Right ventricle myocardium inferior (tissue), 1 donor: ENCODE results near the gene PRKN. TPM values are rescaled to one million over a fixed set of nuclear protein-coding genes. Genes with fewer than 3 reads are reported as not detected.
A peak's percentile ranks its signal among the peaks of the same experiment; 100 is the strongest.
"Not testable (repeated sequence)": the region's sequence is repeated elsewhere in the genome, so short reads cannot be mapped to it uniquely, and the experiment has no call there.

Source experiments
- ATAC-seq: fragments of 200-7000 bp; cut with Tn5 transposase; one replicate; pipeline ENCODE4 v1.9.1; 2020; ENCODE audit warnings: mild to moderate bottlenecking, moderate library complexity
- DNase-seq: peaks from one replicate; pipeline ENCODE4 v3.0.0; 2021; ENCODE audit errors: missing footprints
- intact Hi-C: fragments of 100-400 bp; cut with DNase I; formaldehyde crosslinking; loops from one replicate; pipeline ENCODE4 v1.11.0; 2022
- total RNA-seq: library from RNA; stranded (reverse); fragmentation: NEBNext Ultra II Directional; extraction: Animal tissue kit (Norgen Biotek cat#: 25700); gene quantifications from one replicate; pipeline ENCODE4 v1.2.1, GENCODE V29; 2021
- donor health status: DM: no; HTN: yes; CAD: no; lungs with severe emphysema.

PRKN gene
- total RNA-seq, 1 donor from 2014 or later, result 19.5 TPM

GRCh38 chr6:161822204-161822603 is 905.4 kb downstream of the PRKN start:
- ATAC-seq, DNase-seq, intact Hi-C loops: not testable (repeated sequence)

GRCh38 chr6:161817881-161818280 is 909.7 kb downstream of the PRKN start:
- no peak for DNase-seq
- ATAC-seq, result no peak
- intact Hi-C loops, result no loop called here

GRCh38 chr6:161815965-161816364 is 911.6 kb downstream of the PRKN start:
- DNase-seq (no peak), ATAC-seq (no peak)
- intact Hi-C loops, result no loop called here

- ATAC-seq (no peak), DNase-seq (no peak)
- intact Hi-C loops, result no loop called here
Measured at GRCh38 chr6:161813156-161813555, 914.4 kb downstream of the PRKN start.

- DNase-seq, result no peak
- intact Hi-C loops, result no loop called here
- no peak for ATAC-seq
Measured at GRCh38 chr6:161809971-161810370, 917.6 kb downstream of the PRKN start.

DNA sequence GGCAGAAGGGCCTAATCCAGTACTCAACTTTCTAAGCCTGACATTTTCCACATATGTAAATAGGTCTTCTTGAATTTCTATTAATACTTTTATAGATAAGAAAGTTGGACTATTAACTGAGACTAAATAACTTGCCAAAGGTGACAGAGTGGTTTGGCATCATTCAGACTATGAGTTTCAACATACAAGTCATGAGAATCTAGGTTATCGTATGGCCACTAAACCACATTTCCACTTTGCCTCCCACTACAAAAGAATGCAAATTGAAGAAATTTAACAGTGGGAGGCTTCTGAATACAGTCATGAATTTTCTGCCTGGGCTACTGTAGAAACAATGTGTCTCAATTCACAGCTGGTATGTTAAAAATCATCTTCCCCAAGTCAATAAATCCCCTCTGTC is 922.7 kb downstream of the PRKN start:
- peak; percentile 30 for ATAC-seq
- intact Hi-C loops, result no loop called here
- no peak for DNase-seq

DNA sequence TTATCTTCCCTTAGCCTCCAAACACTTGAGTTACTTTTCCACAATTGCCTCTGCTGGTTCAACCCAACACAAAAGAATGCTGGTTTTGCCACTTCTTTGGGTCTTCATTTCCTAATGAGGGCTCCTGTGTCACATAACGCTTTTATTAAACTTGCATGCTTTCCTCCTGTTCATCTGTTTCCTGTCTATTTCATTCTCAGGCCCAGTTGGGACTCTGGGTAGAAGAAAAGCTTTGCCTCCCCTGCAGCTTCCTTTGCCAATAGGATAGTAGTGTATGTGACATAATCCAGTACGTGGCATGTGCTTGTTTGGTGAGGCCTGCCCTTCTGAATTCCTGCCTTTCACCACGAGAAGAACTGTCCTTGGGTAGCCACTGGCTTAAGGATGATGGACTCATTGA is 924.4 kb downstream of the PRKN start:
- no peak for ATAC-seq
- intact Hi-C loops, result no loop called here

DNA sequence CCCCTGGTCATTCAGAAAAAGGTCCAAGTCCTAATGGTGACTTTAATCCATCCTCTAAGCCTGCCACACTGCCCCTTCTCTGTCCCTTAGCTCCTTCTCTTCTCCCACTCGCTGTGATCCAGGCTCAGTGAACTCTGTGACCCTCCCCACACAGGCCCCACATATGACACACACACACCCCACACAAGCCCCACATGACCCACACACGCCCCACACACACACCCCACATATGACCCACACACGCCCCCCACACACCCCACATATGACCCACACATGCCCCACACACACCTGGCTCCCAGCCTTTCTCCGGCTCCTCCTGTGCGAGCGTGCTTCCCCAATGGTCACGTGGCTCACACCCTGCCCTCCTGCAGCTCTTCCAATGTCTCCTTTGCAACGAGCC is 925.3 kb downstream of the PRKN start:
- intact Hi-C loops, result no loop called here
- no peak for DNase-seq
- no peak for ATAC-seq

More for the DNA sequence above, 924.4 kb downstream of the PRKN start:
- no peak for DNase-seq

GRCh38 chr6:161798844-161799394 is 928.6 kb downstream of the PRKN start:
- no peak for ATAC-seq
- no peak for DNase-seq
- intact Hi-C loops, result no loop called here

DNA sequence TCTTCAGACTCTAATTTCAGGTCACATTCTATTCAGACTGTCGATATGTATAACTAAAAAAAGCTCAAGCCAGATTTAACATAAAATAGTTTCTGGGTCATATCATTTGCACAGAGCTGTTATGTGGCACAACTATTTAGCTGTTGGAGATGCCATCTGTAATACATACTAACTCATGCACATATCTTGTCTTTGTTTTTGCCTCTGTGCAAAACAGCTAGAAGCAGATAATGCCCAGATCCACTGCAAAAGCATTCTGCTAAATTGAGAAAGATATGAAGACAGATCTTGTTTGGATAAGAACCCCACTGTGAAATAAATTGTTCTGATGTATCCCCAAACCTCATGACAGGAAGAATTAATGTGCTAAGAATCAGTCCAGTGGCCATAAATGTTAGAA is 930.9 kb downstream of the PRKN start:
- DNase-seq (no peak), ATAC-seq (no peak)
- intact Hi-C loops, result no loop called here

- intact Hi-C loops, result no loop called here
- ATAC-seq (no peak), DNase-seq (no peak)
Measured at GRCh38 chr6:161792851-161793493, 934.6 kb downstream of the PRKN start.

- DNase-seq (no peak), ATAC-seq (no peak)
- intact Hi-C loops, result no loop called here
Measured at GRCh38 chr6:161788531-161788930, 939.0 kb downstream of the PRKN start.

DNA sequence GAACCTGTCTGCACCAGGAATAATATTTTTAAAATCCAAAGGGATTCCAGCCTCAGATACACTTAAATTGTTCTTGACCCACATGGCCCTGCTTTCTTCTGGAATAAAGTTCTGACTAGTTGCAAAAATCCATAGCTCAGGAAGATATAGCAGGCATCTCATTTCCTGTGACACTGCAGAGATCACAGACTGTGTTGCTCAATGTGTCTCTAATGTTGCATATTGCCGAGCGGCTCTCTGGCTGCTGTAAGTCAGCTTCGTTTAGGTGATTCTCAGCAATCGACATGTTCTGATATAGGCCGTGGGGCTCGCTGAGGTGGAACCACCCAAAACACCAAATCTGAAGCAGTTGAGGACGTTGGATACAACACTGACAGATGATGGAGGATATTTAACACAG is 955.4 kb downstream of the PRKN start:
- DNase-seq (no peak), ATAC-seq (no peak)
- intact Hi-C loops, result no loop called here

DNA sequence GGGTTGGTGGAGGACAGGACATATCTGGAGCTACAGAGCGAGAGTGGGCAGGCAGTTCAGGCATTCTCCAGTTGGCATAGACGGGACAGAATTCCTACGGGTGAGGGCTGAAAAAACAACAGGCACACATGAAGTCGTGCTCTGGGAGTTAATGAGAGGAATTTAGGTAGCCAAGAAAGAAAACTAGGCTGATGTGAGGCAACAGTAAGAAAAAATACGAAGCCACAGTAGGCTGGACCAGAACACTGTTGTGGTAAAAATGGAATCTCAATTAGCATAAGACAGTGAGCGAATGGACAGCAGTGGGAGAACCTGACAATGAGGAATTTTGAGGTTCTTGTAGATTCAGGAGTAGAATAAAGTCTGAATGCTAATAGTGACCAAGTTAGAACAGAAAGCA is 965.6 kb downstream of the PRKN start:
- intact Hi-C loops, result no loop called here
- no peak for ATAC-seq

DNA sequence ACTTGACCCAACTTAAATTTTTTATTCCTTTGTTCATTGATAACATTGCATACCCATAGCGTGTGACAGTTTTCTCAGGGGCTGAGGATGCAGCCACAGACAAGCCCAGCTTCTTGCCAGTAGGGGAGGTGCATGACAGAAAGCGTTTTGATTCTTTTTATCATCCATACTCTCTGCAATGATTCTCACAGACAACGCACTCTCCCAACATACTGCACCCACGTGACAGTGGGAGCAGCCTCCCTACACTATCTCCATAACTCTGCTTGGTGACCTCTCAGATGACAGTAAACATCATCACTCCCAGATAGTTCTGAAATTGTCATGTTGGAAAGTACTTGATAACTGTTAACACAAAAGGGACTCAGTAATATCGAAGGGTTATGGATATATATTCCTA is 972.5 kb downstream of the PRKN start:
- intact Hi-C loops, result no loop called here
- no peak for DNase-seq
- no peak for ATAC-seq

More for the DNA sequence above, 965.6 kb downstream of the PRKN start:
- DNase-seq, result no peak

DNA sequence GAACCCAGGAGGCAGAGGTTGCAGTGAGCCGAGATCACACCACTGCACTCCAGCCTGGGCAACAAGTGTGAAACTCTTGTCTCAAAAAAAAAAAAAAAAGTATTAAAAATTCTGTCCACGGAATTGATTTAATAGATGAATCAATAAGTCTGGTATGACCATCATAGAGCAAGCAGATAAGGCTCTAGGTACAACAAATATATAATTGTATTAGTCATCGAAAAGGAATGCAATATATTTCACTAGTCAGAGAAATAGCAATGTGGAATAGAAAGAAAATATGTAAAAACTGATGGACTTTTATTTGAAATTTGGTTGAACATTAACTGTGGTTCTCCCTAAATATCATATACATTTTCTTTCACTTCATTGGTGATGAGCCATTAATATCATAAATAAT is 976.9 kb downstream of the PRKN start:
- ATAC-seq (no peak), DNase-seq (no peak)
- intact Hi-C loops, result no loop called here

DNA sequence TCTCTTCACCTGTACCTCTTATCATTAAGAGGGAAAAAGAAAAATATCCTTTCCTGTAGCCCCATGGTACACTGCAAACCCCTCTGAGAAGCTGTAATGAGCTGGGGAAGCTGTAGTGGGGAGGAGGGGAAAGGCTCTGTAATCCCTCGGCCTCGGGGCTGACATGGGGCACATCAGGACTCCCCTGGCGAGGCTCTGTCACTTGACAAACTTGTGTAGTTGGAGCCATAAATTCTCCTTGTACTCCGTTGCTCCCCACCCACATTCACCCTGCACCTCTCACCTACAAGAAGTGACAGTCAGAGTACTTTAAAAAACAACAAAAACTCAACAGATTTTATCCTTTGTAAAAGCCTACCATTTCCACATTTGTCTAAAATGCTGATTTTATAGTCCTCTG is 978.0 kb downstream of the PRKN start:
- no peak for DNase-seq
- ATAC-seq, result no peak
- intact Hi-C loops, result no loop called here

DNA sequence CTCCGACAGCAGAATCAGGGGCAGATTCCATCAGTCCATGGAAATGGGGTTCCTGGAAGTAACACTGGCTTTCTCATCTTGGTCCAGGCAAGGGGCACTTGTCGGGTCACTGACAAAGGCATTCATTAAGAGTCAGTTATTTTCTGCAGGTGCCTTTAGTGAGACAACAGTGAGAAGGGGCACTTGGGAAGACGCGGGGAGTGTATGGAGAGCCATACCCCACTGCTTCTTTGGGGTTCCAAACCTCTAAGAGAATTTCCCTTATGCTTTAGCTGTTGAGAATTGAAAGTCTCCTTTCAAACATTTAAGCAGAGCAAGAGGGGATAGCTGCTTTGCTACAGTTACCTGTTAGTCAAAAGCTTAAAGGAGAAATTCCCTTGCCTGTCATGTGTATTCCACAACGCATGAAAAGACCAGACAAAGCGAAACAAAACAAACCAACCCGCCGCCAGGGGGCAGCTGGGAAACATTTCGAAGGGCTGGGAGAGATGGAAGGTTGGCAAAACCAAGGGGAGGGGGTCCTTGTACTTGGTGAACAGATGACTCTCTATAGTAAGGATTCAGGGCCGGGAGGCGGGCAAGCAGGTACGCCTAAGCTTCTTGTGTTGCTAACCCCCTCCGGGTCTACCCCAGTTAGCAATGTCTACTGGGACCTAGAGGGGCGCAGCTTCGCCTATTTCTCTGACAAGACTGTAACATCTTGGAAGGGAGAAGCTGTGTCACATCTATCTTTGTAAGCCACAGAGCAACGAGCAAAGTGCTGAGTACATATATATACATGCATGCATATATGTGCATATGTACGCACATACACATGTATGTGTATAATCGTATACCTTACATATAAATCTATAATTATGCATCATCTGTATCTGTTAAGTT is 978.8 kb downstream of the PRKN start:
- intact Hi-C loops, result no loop called here
- no peak for ATAC-seq

DNA sequence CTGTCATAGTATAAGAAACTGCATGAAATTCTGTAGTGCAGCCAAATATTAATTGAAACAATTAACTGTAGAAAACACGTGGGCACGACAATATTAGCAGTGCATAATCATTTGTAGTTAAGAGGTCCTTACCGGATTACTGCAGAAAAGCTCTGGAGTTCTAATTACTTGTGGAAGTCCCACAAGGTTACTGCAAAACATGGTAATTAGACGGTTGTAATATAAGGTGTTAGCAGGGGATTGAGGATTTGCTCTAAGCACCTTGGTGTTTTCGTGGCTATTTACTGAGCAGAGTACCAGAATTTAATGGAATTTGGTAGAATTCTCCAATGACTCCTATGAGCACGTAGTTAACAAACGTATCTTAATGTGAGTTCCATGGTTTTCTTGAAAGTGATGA is 980.1 kb downstream of the PRKN start:
- intact Hi-C loops, result no loop called here
- ATAC-seq (no peak), DNase-seq (no peak)

More for the DNA sequence above, 978.8 kb downstream of the PRKN start:
- DNase-seq, result peak; percentile 68

DNA sequence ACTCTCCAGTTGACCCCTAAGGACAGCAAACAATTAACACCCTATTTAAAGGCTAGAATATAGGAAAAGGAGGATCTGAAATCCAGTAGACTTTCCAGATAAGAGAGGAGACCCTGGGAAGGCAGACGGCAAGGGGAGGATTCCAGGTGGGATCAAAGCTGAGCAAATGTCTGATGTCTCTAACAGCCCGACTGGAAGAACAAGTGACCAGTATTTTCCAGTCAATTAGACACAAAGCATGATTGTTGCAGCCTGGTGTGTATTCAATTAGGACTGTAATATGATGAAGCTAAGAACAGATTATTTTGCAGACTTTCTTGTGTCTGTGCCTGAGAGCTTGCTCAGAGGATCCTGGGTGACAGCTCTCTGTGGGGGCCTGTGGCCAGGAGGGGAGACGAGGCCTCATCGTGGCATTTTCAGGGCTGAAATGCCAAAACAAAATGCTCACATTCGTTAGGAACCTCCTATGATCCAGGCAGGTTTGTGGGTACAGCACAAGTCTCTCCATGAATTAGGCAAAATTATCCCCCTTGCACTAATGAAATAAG is 981.9 kb downstream of the PRKN start:
- intact Hi-C loops, result no loop called here
- no peak for DNase-seq
- no peak for ATAC-seq
